RWPE2 (cell line): ENCODE results near the gene TNNI3K.

ENCODE experiments used
- ATAC-seq: fragments of 200-7000 bp; cut with Tn5 transposase; 3 replicates; pipeline ENCODE4 v1.9.1; 2021; ENCODE audit warnings: low read depth
- DNase-seq: peaks from one replicate; pipeline ENCODE4 v3.0.0-alpha.2; 2020; ENCODE audit warnings: low spot score
- H3K27ac ChIP-seq: fragments of 450-650 bp; 2 replicates; pipeline ENCODE4 v1.5.1; 2017; ENCODE audit warnings: mild to moderate bottlenecking; ENCODE audit not compliant: poor library complexity, severe bottlenecking
- H3K27me3 ChIP-seq: fragments of 250-450 bp; sonication (Bioruptor Pico); 2 replicates; pipeline ENCODE4 v1.5.1; 2021; ENCODE audit warnings: mild to moderate bottlenecking, moderate library complexity; ENCODE audit not compliant: insufficient read depth, poor library complexity, severe bottlenecking
- H3K36me3 ChIP-seq: fragments of 250-450 bp; sonication (Bioruptor Pico); 2 replicates; pipeline ENCODE4 v1.5.1; 2020; ENCODE audit warnings: low read depth, mild to moderate bottlenecking, moderate library complexity
- H3K4me1 ChIP-seq: fragments of 250-450 bp; sonication (Bioruptor Pico); 2 replicates; pipeline ENCODE4 v1.5.1; 2021; ENCODE audit warnings: mild to moderate bottlenecking, moderate library complexity; ENCODE audit not compliant: insufficient read depth, poor library complexity, severe bottlenecking
- H3K4me3 ChIP-seq: fragments of 250-450 bp; sonication (Bioruptor Pico); 2 replicates; pipeline ENCODE4 v1.5.1; 2021; ENCODE audit warnings: mild to moderate bottlenecking, moderate library complexity; ENCODE audit not compliant: severe bottlenecking
- H3K9me3 ChIP-seq: fragments of 250-450 bp; sonication (Bioruptor Pico); 2 replicates; pipeline ENCODE4 v1.5.1; 2021; ENCODE audit warnings: mild to moderate bottlenecking, moderate library complexity; ENCODE audit not compliant: severe bottlenecking
- CTCF ChIP-seq: fragments of 450-650 bp; IDR thresholded peaks from one replicate; pipeline ENCODE4 v1.5.1; 2017; ENCODE audit warnings: mild to moderate bottlenecking, moderate library complexity; ENCODE audit not compliant: poor library complexity, severe bottlenecking

TNNI3K gene

GRCh38 chr1:74341702-74342339, 106.6 kb downstream of the TNNI3K start:
- H3K27ac ChIP-seq, result no peak overlapping the region
- no peaks in the 10 kb centered on the region for H3K9me3 ChIP-seq
- no peak for TF ChIP-seq CTCF
- no peak overlapping the region for H3K4me3 ChIP-seq
- no peak for ATAC-seq
- no peaks in the 10 kb centered on the region for H3K27me3 ChIP-seq
- no peak for DNase-seq
- no peaks in the 10 kb centered on the region for H3K4me1 ChIP-seq
- H3K36me3 ChIP-seq, result no peaks in the 10 kb centered on the region

- H3K4me3 ChIP-seq, result no peak overlapping the region
- no peak overlapping the region for H3K27ac ChIP-seq
- no peaks in the 10 kb centered on the region for H3K4me1 ChIP-seq
- no peaks in the 10 kb centered on the region for H3K36me3 ChIP-seq
- DNase-seq (no peak), ATAC-seq (no peak)
- TF ChIP-seq CTCF, result no peak
- no peaks in the 10 kb centered on the region for H3K27me3 ChIP-seq
- no peaks in the 10 kb centered on the region for H3K9me3 ChIP-seq
Measured at GRCh38 chr1:74343216-74343615, 108.0 kb downstream of the TNNI3K start.

GRCh38 chr1:74344387-74344786, 109.2 kb downstream of the TNNI3K start:
- H3K27me3 ChIP-seq, result no peaks in the 10 kb centered on the region
- ATAC-seq, result no peak
- H3K27ac ChIP-seq, result no peak overlapping the region
- no peak for TF ChIP-seq CTCF
- H3K4me1 ChIP-seq, result no peaks in the 10 kb centered on the region
- H3K4me3 ChIP-seq, result no peak overlapping the region
- no peak for DNase-seq
- H3K9me3 ChIP-seq, result no peaks in the 10 kb centered on the region
- no peaks in the 10 kb centered on the region for H3K36me3 ChIP-seq

GRCh38 chr1:74356493-74356892, 121.3 kb downstream of the TNNI3K start:
- no peak; the same call in 2 of the 3 replicates for ATAC-seq
- no peak for DNase-seq

More at GRCh38 chr1:74356493-74356892, 121.3 kb downstream of the TNNI3K start:
- Histone ChIP-seq H3K27me3 (peaks cover 3% of the 10 kb centered on the region), H3K4me3 (no peak overlapping the region), H3K9me3 (no peaks in the 10 kb centered on the region), H3K4me1 (no peaks in the 10 kb centered on the region), H3K36me3 (no peaks in the 10 kb centered on the region), H3K27ac (no peak overlapping the region)
- no peak for TF ChIP-seq CTCF
